Stimulated activated CD8-positive, alpha-beta memory T cell treated with anti-CD3 and anti-CD28 coated beads, Interleukin-12 subunit alpha, Interleukin-12 subunit beta, amount 100 ng/mL, for 4 hours (primary cell): ENCODE measurements around the gene MIXL1.
A peak's percentile ranks its signal among the peaks of the same experiment; 100 is the strongest.
"Not testable (repeated sequence)": the region's sequence is repeated elsewhere in the genome, so short reads cannot be mapped to it uniquely, and the experiment has no call there.

Experiments used
- DNase-seq: peaks from one replicate; pipeline ENCODE4 v3.0.0-alpha.2; 2020; ENCODE audit warnings: low read depth

Gene MIXL1

DNA sequence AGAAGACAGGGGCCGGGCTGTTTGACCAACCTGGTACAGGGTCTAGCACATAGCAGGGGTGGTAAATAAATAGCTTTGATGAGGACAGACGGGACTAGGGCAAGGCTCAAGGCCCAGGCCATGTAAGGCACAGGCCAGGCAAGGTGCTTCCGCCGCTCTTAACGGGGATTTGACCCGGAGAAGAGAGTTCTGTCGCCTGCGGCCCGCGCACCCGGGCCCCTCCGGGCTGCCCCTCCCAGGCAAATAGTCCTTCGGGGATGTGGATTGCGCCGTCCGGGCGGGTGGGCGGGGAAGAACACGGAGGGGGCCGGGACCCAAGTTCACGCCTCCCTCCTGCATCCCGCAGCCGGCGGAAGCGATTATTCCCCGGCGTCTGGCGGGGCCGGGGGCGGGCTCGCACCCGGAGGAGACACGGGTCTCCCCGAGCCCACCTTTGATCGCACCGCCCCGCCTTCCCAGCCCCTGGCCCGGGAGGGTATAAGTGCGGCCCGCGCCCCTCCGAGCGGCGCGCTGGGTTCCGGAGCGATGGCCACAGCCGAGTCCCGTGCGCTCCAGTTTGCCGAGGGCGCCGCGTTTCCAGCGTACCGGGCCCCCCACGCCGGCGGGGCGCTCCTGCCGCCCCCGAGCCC lies at the start of gene MIXL1:
Gene MIXL1, plus strand, starts transcription at position 508 of the 629 bp plus-strand sequence. Its CDS starts 18 bp downstream, at position 526.
- DNase-seq, result no peak

DNA sequence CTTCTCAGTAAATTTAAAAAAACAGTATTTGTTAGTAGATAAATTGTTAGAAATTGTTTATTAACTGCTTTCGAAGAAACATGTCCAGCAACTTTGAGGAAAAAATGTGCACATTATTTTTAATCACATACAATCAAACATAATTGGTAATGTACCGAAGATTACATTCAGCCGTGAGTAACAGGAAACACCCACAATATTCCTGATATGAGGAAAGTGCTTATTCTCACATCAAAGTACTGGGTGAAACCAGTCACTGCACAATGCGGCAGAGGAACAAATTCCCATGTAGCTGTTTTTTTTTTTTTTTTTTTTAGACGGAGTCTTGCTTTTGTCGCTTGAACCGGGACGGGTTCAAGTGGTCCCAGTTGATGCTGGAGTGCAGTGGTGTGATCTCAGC lies 46.6 kb upstream of the MIXL1 start:
- no peak for DNase-seq

DNA sequence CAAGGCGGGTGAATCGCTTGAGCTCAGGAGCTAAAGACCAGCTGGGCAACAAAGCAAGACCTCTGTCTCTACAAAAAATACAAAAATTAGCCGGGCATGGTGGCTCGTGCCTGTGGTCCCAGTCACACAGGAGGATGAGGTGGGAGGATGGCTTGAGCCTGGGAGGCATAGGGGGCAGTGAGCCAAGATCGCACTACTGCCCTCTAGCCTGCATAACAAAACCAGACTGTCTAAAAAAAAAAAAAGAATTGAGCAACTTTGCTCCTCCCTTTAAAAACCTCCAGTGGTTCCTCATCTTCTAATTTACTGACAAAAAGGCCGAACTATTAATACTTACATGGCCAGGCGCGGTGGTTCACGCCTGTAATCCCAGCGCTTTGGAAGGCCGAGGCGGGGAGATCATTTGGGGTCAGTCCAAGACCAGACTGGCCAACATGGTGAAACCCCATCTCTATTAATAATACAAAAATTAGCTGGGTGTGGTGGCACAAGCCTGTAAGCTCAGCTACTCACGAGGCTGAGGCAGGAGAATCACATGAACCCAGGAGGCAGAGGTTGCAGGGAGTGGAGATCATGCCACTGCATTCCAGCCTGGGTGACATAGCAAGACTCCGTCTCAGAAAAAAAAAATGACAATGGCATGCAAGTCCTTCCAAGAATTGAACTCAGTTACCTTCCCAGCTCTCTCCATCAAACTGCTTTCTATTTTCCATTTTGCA lies 41.3 kb upstream of the MIXL1 start:
- DNase-seq, result no peak

DNA sequence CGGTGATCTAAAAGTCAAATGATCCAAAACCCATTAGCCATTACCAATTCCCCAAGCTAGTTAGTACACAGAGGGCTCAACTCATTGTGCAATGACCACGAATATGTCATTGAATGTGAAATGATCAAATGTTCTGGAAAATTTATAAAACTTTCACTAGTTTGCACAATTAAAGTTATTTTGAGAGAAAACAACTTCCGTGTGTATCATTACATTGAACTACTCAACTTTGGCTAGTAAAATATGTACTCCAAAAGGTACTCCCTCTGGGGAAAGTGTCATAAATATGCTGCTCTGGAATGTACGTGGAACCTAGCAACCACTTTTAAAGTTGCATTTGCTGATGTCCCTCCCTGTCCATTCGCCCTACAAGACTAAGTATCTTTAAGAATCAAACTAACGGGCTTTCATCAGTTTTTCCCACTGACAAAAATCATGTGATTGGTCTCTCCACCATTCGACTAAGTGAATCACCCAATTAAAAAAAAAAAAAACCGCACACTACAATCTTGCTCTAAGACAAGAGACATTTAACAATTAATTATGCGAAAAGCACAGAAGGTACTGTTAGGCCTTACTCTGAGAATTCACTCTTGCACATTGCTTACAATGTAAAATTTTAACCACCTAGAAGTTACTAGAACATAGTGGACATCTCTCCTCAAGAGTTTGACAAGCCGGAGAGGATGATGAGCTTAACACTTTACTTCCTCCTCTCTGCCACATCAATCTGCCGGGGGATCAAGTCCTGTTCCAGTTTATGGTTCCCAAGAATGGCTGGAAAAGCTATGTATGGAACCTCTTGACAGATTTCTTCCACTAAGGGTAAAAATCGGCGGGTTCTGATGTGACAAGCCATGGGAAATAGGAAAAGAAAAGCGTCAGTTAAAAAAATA lies 38.1 kb upstream of the MIXL1 start:
- DNase-seq, result no peak

DNA sequence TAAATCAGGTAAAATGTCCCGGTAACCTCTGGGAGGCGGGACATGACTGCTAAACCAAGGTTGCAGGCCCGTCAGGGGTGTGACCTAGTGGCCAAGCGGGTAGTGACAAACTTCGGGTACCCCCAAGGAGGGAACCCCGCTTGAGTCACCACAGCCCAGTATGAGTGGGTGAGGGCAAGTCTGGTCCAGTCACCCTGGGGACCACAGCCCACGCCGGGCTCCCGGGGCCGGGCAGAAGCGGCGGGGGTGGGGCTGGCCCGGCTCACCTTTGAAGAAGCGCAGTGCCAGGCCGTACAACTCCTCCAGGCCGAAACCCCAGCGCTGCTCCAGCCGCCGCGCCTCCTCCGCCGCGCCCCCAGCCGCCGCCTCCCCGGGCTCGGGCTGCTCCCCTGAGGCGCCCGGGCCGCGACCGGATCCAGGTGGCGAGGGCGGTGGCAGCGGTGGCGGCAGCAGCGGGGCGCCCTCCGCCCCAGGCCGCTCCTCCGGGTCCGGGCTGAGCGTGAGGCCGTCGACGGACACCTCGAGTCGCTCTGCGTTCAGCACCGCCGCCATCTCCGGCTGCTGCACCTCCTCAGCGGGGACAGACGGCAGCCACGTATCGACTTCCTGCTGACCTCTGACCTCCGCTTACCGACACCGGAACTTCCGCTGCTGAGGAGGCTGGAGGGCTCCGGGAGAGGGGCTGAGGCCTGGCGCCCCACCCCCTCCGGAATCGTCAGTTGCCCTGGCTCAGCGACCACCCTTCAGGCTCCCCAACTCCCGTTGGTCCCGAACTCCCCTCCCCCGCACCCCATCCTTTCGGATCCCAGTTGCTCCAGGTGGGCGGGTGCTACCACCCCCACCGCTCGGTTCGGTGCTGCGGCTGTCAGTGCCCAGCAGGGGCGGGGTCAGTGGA lies 37.1 kb upstream of the MIXL1 start, which contains the start of gene ACBD3:
Gene ACBD3, minus strand, starts transcription at position 618 of the 895 bp plus-strand sequence. Its CDS starts 66 bp downstream, at position 552.
- DNase-seq, result peak; percentile 73

DNA sequence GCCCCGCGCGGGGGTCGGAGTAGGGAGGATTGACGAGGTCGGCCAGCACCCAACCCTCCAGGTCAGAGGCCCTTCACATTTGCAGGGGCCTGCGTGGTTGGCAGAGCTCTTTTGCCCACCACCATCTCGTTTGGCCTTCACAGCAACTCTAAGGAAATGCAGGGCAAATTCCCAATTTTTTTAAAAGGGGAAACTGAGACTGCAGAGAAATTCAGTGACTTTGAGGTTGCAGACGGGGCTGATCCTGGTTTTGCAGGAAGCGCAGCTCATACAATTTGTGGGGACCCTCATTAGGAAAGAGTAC lies 36.5 kb upstream of the MIXL1 start:
- DNase-seq, result no peak

DNA sequence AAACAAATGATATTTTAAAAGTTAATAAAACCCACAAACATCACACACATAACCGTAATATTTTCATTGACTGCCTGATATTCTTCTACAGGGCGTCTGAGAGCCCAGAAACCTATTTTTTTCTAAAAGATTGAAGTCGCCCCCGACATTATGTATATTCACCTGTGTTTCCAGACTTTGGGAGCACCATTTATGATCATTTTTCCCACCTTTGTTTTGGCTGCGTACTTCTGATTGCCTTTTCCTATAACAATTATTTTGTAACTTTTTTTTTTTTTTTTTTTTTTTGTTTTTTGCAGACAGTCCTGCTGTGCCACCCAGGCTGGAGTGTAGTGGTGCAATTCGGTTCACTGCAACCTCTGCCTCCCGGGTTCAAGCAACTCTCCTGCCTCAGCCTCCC lies 36.1 kb upstream of the MIXL1 start:
- DNase-seq, result no peak

DNA sequence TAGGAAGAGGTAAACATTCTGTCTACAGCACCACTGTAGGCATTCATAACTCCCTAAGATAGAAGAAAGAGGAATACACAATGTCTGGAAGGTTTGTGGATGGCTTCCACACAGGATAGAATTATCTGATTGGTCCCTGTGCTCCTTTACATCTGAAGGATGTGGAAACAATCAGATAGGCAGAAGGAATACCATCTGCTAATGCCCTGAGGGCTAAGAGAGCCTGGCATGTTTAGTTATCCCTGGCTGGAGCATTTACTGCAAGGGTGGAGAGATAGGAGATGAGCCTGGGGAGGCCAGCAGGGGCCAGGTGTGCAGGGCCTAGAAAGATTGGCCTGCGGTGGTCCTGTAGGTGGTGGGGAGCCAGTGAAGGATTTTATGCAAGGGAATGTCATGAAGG lies 28.3 kb upstream of the MIXL1 start:
- DNase-seq, result no peak

DNA sequence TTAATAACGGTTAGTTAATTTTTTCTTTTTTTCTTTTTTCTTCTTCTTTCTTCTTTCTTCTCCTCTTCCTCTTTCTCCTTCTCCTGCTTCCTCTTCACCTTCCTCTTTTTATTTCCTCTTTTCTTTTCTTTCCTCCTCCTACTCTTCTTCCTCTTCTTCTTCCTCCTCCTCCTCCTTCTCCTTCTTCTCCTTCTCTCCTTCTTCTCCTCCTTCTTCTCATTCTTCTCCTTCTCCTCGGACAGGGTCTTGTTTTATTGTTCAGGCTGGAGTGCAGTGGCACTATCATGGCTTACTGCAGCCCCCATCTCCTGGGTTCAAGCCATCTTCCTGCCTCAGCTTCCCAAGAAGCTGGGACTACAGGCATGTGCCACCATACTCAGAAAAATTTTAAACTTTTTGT lies 23.5 kb upstream of the MIXL1 start:
- no peak for DNase-seq

DNA sequence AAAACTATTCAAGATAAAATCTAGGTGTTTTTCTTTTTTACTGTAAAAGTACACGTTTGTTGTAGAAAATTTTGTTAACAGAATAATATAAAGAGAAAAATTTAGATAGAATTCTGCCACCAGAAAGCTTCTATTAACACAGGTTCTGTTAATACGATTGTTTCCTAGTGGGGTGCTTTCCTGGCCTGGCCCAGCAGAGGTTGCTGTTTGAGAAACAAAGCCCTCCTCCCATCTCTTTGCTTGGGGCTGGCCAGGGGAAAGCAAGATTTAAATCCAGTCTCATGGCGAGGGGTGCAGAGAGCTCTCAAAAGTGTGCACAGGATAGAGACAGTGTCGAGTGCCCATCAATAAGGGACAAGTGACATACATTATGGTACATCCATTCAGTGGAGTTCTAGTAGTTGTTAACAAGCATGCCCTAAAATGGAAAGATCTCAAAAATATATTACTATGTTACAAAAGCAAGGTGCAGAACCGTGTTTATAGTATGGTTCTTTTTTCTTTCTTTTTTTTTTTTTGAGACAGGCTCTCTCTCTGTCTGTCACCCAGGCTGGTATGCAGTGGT lies 22.4 kb upstream of the MIXL1 start:
- DNase-seq, result no peak

DNA sequence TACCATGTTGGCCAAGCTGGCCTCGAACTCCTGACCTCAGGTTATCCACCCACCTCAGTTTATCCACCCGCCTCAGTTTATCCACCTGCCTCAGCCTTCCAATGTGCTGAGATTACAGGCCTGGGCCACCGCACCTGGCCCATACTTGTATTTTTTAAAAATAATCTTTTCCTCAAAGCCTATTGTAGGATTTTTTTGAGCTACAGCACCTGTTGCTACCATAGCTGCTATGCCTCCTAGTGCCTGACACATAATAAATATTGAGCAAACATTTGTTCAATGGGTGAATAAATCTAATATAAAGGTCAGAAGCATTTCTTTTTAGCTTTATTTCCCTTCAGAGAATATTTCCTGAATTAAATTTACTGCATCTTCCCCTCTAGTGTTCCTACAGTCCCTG lies 21.2 kb upstream of the MIXL1 start:
- DNase-seq, result no peak

DNA sequence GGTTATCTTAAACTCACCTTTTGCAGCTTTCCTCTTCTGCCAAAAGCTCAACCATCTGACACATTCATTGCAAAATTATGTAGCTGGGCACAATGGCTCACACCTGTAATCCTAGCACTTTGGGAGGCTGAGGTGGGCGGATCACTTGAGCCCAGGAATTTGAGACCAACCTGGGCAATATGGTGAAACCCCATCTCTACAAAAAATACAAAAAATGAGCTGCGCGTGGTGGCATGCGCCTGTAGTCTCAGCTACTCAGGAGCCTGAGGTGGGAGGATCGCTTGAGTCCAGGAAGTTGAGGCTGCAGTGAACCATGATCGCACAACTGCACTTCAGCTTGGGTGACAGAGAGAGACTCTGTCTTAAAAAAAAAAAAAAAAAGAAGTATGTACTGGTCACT lies 20.8 kb upstream of the MIXL1 start:
- not testable (repeated sequence) for DNase-seq

DNA sequence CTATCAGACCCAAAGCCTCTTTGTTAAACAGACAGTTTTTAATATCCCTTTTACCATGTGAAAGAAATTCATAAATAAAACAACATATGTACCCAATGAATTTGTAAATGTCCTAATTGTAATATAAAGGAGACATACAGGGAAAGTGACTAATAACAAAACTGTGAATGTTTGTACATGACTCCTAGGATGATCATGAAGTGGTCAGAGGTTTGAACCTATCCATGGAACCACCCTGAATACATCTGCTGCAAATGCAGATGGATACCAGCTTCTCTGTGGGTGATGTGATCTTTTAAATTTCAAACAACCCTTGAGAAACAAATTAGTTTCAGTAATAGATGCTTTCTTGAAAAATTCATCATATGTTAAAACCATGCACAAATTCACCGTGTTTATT lies 20.2 kb upstream of the MIXL1 start:
- DNase-seq, result no peak

DNA sequence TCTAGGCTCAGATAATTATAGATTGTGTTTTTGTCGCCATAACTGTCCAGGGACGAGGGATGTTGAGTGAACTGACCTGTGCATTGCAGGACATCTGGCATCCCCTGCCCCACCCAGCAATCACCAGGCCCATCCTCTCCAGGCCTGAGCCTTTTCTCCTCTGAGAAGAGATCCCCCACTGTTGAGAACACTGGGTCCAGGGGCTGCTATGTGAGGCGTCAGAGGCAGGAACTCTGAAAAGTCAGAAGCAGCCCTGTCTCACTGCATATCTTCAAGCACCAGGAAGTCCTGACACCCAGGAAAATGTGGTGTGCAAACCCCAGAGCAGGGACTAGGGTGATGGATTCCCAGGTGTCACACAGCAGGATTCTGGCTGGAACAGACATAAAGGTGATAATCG lies 19.8 kb upstream of the MIXL1 start:
- no peak for DNase-seq

DNA sequence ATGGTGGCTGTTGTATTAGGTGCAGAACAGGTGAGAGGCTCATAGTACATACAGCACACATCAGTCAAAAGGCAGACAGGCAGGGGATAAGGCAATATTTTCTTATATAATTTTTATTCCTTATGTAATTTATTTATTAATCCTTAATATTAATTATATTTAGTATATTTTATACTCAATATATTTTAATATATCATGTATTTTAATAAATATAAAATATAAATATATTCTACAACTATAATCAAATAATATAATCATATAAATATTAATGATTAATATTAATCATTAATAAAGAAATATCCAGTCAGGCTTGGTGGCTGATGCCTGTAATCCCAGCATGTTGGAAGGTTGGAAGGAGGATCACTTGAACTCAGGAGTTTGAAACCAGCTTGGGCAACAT lies 19.3 kb upstream of the MIXL1 start:
- DNase-seq, result no peak

DNA sequence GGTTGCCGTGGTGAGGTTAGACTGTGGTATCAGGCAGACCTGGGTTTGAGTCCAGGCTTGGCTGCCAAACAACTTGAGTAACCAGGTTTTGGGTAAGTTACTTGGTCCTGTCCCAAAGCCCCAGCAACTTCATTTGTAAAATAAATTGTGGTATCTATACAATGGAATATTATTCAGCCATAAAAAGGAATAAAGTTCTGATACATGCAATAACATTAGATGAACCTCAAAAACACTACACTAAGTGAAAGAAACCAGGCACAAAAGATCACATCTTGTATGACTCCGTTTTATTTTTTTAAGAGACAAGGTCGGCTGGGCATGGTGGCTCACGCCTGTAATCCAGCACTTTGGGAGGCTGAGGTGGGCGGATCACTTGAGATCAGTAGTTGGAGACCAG lies 16.4 kb upstream of the MIXL1 start:
- DNase-seq, result no peak

DNA sequence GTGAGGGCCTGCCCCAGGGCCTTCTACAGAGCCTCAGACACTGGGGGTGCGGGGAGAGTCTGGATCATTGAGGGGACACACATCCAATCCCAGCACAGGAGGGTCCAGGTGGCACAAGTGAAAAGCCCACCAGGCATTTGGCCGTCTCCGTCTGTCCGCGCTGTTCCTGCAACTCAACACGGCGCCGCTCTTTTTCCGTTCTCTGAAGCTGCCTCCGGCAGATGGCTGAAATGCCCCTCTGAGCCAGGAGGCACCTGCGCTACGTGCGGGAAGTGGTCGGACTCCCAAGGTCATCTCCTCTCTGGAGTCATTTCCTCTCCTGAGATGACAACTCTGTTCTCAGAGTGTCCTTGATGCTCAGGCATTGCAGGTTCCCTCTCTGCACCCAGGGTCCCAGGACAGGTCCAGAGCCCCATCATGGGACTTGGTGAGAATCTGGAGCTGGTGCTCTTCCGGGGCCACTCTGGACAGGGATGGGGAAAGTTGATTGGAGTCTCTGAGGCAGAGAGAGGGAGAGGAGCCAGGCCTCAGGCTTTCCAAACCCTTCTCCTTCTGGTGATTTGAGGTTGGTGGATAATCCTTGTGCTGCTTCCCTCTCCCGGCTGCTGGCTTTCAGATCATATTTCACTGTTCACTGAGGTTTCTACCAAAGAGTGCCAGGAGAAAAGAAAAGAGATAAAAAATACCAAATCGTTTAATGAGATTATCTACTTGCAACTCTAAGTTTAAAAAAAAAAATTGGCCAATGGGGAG lies 14.0 kb upstream of the MIXL1 start:
- no peak for DNase-seq

DNA sequence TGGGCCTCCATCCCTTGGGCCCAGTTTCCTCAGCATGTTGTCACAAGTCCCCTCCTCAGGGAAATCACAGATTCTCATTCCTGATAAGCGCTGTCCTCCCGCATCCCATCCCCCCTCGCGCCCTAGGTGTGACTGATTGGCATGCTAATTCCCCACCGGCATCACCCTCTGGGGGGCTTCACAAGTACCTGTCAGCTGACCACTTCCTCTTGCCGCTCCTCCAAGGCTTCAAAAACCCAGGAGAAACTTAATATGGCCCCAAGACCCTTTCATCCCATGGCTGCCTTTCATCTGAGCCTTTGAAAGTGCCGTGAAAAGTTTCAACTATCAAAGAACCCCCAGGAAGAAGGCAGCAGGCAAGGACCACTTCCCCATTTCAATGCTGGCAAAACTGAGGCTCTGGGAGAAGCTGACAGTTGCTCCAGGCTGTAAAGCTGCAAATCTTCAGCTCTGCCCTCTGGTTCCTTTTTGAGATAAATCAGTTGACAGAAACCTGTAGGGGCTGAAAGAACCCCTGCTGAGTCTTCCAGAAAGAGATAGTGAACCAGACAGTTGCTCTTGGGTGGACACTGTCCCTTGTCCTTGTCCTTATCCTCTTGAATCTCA lies 12.8 kb upstream of the MIXL1 start:
- no peak for DNase-seq

DNA sequence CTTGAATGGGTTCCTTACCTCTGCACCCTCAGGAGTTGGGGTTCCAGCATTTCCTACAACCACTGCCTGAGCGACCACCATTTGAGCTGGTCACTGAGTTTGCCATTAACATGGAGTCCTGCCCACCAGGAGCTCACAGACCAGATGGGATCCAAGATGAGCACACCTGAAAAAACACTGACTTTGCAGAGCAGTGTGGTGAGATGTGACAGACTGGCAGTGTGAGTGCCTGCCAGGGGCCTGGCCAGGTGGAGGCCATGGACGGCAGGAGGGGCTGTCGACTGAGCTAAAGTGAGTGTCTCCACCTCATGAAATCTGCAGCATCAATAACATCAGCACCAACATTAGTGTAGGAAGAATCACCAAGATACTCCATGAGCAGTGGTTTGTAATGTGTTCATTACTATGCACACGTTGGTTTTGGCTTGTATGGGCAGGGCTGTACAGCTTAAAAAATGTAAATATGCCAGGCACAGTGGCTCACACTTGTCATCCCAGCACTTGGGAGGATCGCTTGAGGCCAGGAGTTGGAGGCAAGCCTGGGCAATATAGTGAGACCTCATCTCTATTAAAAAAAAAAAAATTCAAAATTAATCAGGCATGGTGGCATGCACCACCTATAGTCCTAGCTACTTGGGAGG lies 12.2 kb upstream of the MIXL1 start:
- DNase-seq, result no peak

DNA sequence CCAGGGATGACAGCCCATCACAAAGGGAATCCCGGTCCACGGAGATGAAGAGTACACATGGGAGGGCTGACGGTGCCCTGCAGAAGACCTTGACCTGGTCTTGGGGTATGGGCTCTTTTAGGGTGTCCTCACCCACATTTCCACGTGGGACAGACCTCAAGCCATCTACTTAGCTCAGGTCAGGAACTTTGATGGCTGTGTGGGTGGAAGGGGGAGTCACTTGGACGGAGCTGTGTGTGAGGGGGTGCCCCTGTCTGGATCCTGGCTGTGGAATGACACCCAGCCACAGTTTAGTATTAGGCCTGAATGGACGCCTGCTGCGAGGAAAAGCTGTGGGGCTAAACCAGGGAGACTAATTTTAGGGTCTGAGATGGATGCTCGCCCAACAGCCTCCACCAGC lies 10.9 kb upstream of the MIXL1 start:
- DNase-seq, result no peak
